Aorta (tissue), 5 donors: ENCODE data around the gene PSMB3. TPM values are rescaled to one million over a fixed set of nuclear protein-coding genes. Genes with fewer than 3 reads are reported as not detected.
"Not testable (repeated sequence)": the region's sequence is repeated elsewhere in the genome, so short reads cannot be mapped to it uniquely, and the experiment has no call there.

Source experiments
- ATAC-seq: fragments of 200-7000 bp; cut with Tn5 transposase; one replicate; pipeline ENCODE4 v1.9.1; 2022; ENCODE audit warnings: moderate library complexity; ENCODE audit not compliant: low FRiP score
- DNase-seq, 2 donors: peaks; one replicate each; pipeline ENCODE4 v3.0.0-alpha.2; 2020
- H3K27ac ChIP-seq, 2 donors: one replicate each; pipeline ENCODE4 v1.5.1; 2013; ENCODE audit warnings: low read length in 2 of 2, mild to moderate bottlenecking in 2 of 2, moderate library complexity in 2 of 2, control low read depth in 1 of 2, inconsistent platforms in 1 of 2, low read depth in 1 of 2
- H3K27me3 ChIP-seq, 2 donors: one replicate each; pipeline ENCODE4 v1.6.1; 2013; ENCODE audit warnings: control low read depth in 1 of 2, low read length in 1 of 2, mild to moderate bottlenecking in 1 of 2, moderate library complexity in 1 of 2; ENCODE audit not compliant: insufficient read depth in 2 of 2, control insufficient read depth in 1 of 2
- H3K36me3 ChIP-seq, 2 donors: one replicate each; pipeline ENCODE4 v1.6.1; 2013; ENCODE audit warnings: control low read depth in 1 of 2, low read length in 1 of 2, mild to moderate bottlenecking in 1 of 2; ENCODE audit not compliant: insufficient read depth in 2 of 2, control insufficient read depth in 1 of 2
- H3K4me1 ChIP-seq, 2 donors: one replicate each; pipeline ENCODE4 v1.6.1; 2013; ENCODE audit warnings: low read length in 2 of 2, control low read depth in 1 of 2, mild to moderate bottlenecking in 1 of 2, moderate library complexity in 1 of 2; ENCODE audit not compliant: insufficient read depth in 2 of 2, control insufficient read depth in 1 of 2
- H3K4me3 ChIP-seq, 2 donors: one replicate each; pipeline ENCODE4 v1.5.1; 2013; ENCODE audit warnings: low read length in 2 of 2, control low read depth in 1 of 2, mild to moderate bottlenecking in 1 of 2
- H3K9me3 ChIP-seq: one replicate; pipeline ENCODE4 v1.6.1; 2013; ENCODE audit warnings: mild to moderate bottlenecking, low read length; ENCODE audit not compliant: control insufficient read depth
- WGBS, 2 donors: extraction: QIAGEN DNeasy Blood & Tissue Kit; methylation state at CpG; one replicate each; pipeline ENCODE4 v1.1.7; 2013; 5-methylcytosine and 5-hydroxymethylcytosine counted together
- intact Hi-C, 2 donors: fragments of 100-400 bp; cut with DNase I; formaldehyde crosslinking; loops; one replicate each; pipeline versions ENCODE4 v1.14.2 to v1.15.0; 2022
- polyA plus RNA-seq, 2 donors: library from polyadenylated mRNA; stranded (reverse); fragments of 200-250 nt; gene quantifications; one replicate each; pipeline ENCODE4 v1.2.3, GENCODE V29; 2013
- total RNA-seq, 2 donors: library from RNA; stranded (reverse); fragmentation: NEBNext Ultra II Directional; extraction: Animal tissue kit (Norgen Biotek cat#: 25700); gene quantifications; one replicate each; pipeline ENCODE4 v1.2.1, GENCODE V29; 2021
- donor health status: healthy with polysubstance abuse.
- donor health status: Bipolar disorder and iron deficiency.
- donor health status: DM: no; HTN: no; CAD: no.
- donor health status: DM: no; HTN: no; CAD: no.
- donor health status: DM: yes; HTN: yes; CAD: no.

PSMB3 gene
- total and polyA plus RNA-seq, 4 donors = 99.9 to 183 (median 137) TPM

- Histone ChIP-seq H3K27ac (no peak overlapping the region), H3K4me1 (no peaks in the 10 kb centered on the region), H3K4me3 (no peak overlapping the region), H3K36me3 (peaks cover 4 to 13% of the 10 kb centered on the region in 2 donors), H3K27me3 (no peaks in the 10 kb centered on the region), H3K9me3 (no peaks in the 10 kb centered on the region)
- WGBS, 2 donors = 64 to 67% methylated on average over 6 of the region's 6 CpGs
- ATAC-seq = no peak
- intact Hi-C loops = no loop called here
- DNase-seq = no peak
These were observed 15.9 kb downstream of the PSMB3 start for GRCh38 chr17:38768417-38768816.

GRCh38 chr17:38773258-38773657 is 20.7 kb downstream of the PSMB3 start:
- H3K27ac ChIP-seq = no peak overlapping the region
- no peak overlapping the region for H3K4me3 ChIP-seq
- peaks cover 0 to 22% of the 10 kb centered on the region in 2 donors for H3K36me3 ChIP-seq
- ATAC-seq = no peak
- H3K9me3 ChIP-seq = no peaks in the 10 kb centered on the region
- H3K27me3 ChIP-seq = no peaks in the 10 kb centered on the region
- DNase-seq = no peak
- intact Hi-C loops = no loop called here
- no peaks in the 10 kb centered on the region for H3K4me1 ChIP-seq

GRCh38 chr17:38777641-38778250 is 25.2 kb downstream of the PSMB3 start:
- Histone ChIP-seq H3K4me1 (no peaks in the 10 kb centered on the region), H3K36me3 (peaks cover 14 to 31% of the 10 kb centered on the region in 2 donors), H3K27ac (no peak overlapping the region), H3K4me3 (no peak overlapping the region), H3K27me3 (no peaks in the 10 kb centered on the region), H3K9me3 (no peaks in the 10 kb centered on the region)
- DNase-seq = no peak
- 75% methylated on average over 7 of the region's 7 CpGs for WGBS, 2 donors
- no peak for ATAC-seq
- intact Hi-C loops = no loop called here

GRCh38 chr17:38779965-38780752 is 27.6 kb downstream of the PSMB3 start:
- intact Hi-C loops = no loop called here
- ATAC-seq = no peak
- Histone ChIP-seq H3K27ac (no peak overlapping the region), H3K36me3 (peaks cover 14 to 38% of the 10 kb centered on the region in 2 donors), H3K4me1 (no peaks in the 10 kb centered on the region), H3K4me3 (no peak overlapping the region), H3K27me3 (no peaks in the 10 kb centered on the region), H3K9me3 (no peaks in the 10 kb centered on the region)
- 87% methylated on average over 23 of the region's 23 CpGs for WGBS, 2 donors
- no peak for DNase-seq

- intact Hi-C loops = no loop called here
- Histone ChIP-seq H3K9me3 (no peaks in the 10 kb centered on the region), H3K36me3 (peaks cover 14 to 33% of the 10 kb centered on the region in 2 donors), H3K4me1 (no peaks in the 10 kb centered on the region), H3K27me3 (no peaks in the 10 kb centered on the region), H3K27ac (no peak overlapping the region), H3K4me3 (no peak overlapping the region)
- ATAC-seq (no peak), DNase-seq (no peak)
- WGBS, 2 donors = 89 to 93% methylated on average over 3 of the region's 3 CpGs
These were observed 30.7 kb downstream of the PSMB3 start for GRCh38 chr17:38783227-38783626.

GRCh38 chr17:38786372-38786771 is 33.8 kb downstream of the PSMB3 start:
- ATAC-seq = no peak
- WGBS, 2 donors = 76% methylated on average over 6 of the region's 6 CpGs
- Histone ChIP-seq H3K9me3 (no peaks in the 10 kb centered on the region), H3K4me1 (no peaks in the 10 kb centered on the region), H3K36me3 (peaks cover 3 to 17% of the 10 kb centered on the region in 2 donors), H3K27me3 (no peaks in the 10 kb centered on the region), H3K27ac (no peak overlapping the region), H3K4me3 (no peak overlapping the region)
- no peak for DNase-seq
- intact Hi-C loops = no loop called here

- H3K36me3 ChIP-seq = peaks cover 0 to 12% of the 10 kb centered on the region in 2 donors
- DNase-seq, H3K9me3 ChIP-seq, H3K27me3 ChIP-seq, ATAC-seq, intact Hi-C loops, H3K4me3 ChIP-seq, H3K4me1 ChIP-seq, H3K27ac ChIP-seq: not testable (repeated sequence)
- WGBS, 2 donors = 93 to 94% methylated on average over 4 of the region's 4 CpGs
These were observed 35.5 kb downstream of the PSMB3 start for GRCh38 chr17:38787999-38788398.

GRCh38 chr17:38789185-38789584 is 36.6 kb downstream of the PSMB3 start:
- Histone ChIP-seq H3K27ac (no peak overlapping the region), H3K9me3 (no peaks in the 10 kb centered on the region), H3K4me1 (no peaks in the 10 kb centered on the region), H3K27me3 (no peaks in the 10 kb centered on the region), H3K36me3 (peaks cover 0 to 9% of the 10 kb centered on the region in 2 donors), H3K4me3 (no peak overlapping the region)
- WGBS, 2 donors = 5 to 11% methylated on average over 1 of the region's 1 CpG
- no peak for ATAC-seq
- intact Hi-C loops = no loop called here
- no peak for DNase-seq

GRCh38 chr17:38790148-38790707 is 37.7 kb downstream of the PSMB3 start:
- H3K27ac ChIP-seq, H3K27me3 ChIP-seq, H3K9me3 ChIP-seq, DNase-seq, H3K4me3 ChIP-seq, intact Hi-C loops, H3K36me3 ChIP-seq, ATAC-seq, H3K4me1 ChIP-seq: not testable (repeated sequence)
- 33 to 42% methylated on average over 13 of the region's 13 CpGs for WGBS, 2 donors
